Astrocyte (in vitro differentiated cells and primary cell): ENCODE measurements around the gene GREB1. TPM values are rescaled to one million over a fixed set of nuclear protein-coding genes. Genes with fewer than 3 reads are reported as not detected.
"Not testable (repeated sequence)": the region's sequence is repeated elsewhere in the genome, so short reads cannot be mapped to it uniquely, and the experiment has no call there.

Source experiments
- DNase-seq: peaks from one replicate; pipeline ENCODE4 v3.0.0-alpha.2; 2010; ENCODE audit warnings: low read depth
- FAIRE-seq: peaks from 2 replicates; lab custom pipeline; 2011; peaks lifted over from hg19 to GRCh38; lab: Jason Lieb, UNC
- H2AFZ ChIP-seq: 2 replicates; pipeline ENCODE4 v1.6.0; 2012; ENCODE audit warnings: low read depth, low read length, inconsistent platforms
- H3K27ac ChIP-seq: 2 replicates; pipeline ENCODE4 v1.5.1; 2011; ENCODE audit warnings: low read depth, low read length, inconsistent platforms
- H3K27me3 ChIP-seq: 2 replicates; pipeline ENCODE4 v1.6.0; 2011; ENCODE audit warnings: low read length, inconsistent platforms; ENCODE audit not compliant: insufficient read depth
- H3K36me3 ChIP-seq: 2 replicates; pipeline ENCODE4 v1.5.1; 2011; ENCODE audit warnings: low read length, inconsistent platforms; ENCODE audit not compliant: insufficient read depth
- H3K4me1 ChIP-seq: 2 replicates; pipeline ENCODE4 v1.5.1; 2011; ENCODE audit warnings: low read length, inconsistent platforms; ENCODE audit not compliant: insufficient read depth
- H3K4me2 ChIP-seq: 2 replicates; pipeline ENCODE4 v1.6.0; 2012; ENCODE audit warnings: low read length, inconsistent platforms
- H3K4me3 ChIP-seq: 2 replicates; pipeline ENCODE4 v1.5.1; 2011; ENCODE audit warnings: low read depth, mild to moderate bottlenecking, low read length, inconsistent platforms; ENCODE audit not compliant: insufficient read depth
- H3K79me2 ChIP-seq: 2 replicates; pipeline ENCODE4 v1.6.0; 2012; ENCODE audit warnings: mild to moderate bottlenecking, low read length, inconsistent platforms; ENCODE audit not compliant: insufficient read depth
- H3K9ac ChIP-seq: 2 replicates; pipeline ENCODE4 v1.6.0; 2012; ENCODE audit warnings: mild to moderate bottlenecking, low read length, inconsistent platforms
- H3K9me3 ChIP-seq: 2 replicates; pipeline ENCODE4 v1.5.1; 2012; ENCODE audit warnings: low read depth, mild to moderate bottlenecking, low read length, inconsistent platforms; ENCODE audit not compliant: insufficient read depth
- H4K20me1 ChIP-seq: 2 replicates; pipeline ENCODE4 v1.6.0; 2012; ENCODE audit warnings: low read length, inconsistent platforms; ENCODE audit not compliant: insufficient read depth
- H3K27ac Mint-ChIP-seq: one replicate; pipeline ENCODE4 v1.8.0; 2021; ENCODE audit warnings: mild to moderate bottlenecking, mixed read lengths; ENCODE audit not compliant: unreplicated experiment
- H3K27me3 Mint-ChIP-seq: one replicate; pipeline ENCODE4 v1.8.0; 2021; ENCODE audit warnings: low read depth, mixed read lengths; ENCODE audit not compliant: unreplicated experiment
- H3K36me3 Mint-ChIP-seq: one replicate; pipeline ENCODE4 v1.8.0; 2021; ENCODE audit warnings: low read depth, mixed read lengths; ENCODE audit not compliant: unreplicated experiment
- H3K4me1 Mint-ChIP-seq: one replicate; pipeline ENCODE4 v1.8.0; 2021; ENCODE audit warnings: low read depth, mixed read lengths; ENCODE audit not compliant: unreplicated experiment
- H3K4me3 Mint-ChIP-seq: one replicate; pipeline ENCODE4 v1.8.0; 2021; ENCODE audit warnings: mild to moderate bottlenecking, moderate library complexity, mixed read lengths; ENCODE audit not compliant: unreplicated experiment
- H3K9me3 Mint-ChIP-seq: one replicate; pipeline ENCODE4 v1.8.0; 2021; ENCODE audit warnings: mild to moderate bottlenecking, mixed read lengths; ENCODE audit not compliant: unreplicated experiment
- CTCF ChIP-seq: IDR thresholded peaks from 2 replicates; pipeline ENCODE4 v1.5.1; 2011; ENCODE audit warnings: low read depth, mild to moderate bottlenecking, inconsistent platforms, low read length, moderate library complexity; ENCODE audit not compliant: insufficient read depth
- EZH2 ChIP-seq: IDR thresholded peaks from 2 replicates; pipeline ENCODE4 v1.6.1; 2012; ENCODE audit warnings: mild to moderate bottlenecking, low read length, inconsistent platforms; ENCODE audit not compliant: insufficient read depth
- total RNA-seq: library from RNA; stranded (reverse); gene quantifications from 2 replicates; pipeline ENCODE4 v1.2.1, GENCODE V29; 2021

Gene GREB1
- total RNA-seq, 1 donor from 2014 or later, result 14.5 TPM

DNA sequence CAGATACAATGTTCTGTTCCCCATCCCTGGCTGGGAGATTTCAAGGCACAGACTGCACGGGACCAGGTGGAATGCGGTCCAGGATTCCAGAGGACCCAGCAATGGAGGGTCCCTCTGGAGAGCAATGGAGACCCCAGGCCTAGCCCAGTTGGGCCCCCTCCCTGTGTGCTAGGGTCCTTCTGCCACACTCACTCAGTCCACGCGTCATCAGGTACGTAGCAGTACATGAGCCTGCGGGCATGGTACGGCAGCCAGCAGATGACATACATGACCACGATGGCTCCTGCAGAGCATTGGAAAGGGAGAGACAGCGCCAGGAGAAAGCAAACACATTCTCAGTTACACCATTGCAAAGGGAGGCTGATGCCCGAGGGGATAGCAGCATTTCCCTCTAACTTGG, 126.0 kb downstream of the GREB1 start:
- Mint-ChIP-seq H3K36me3 (no peaks in the 10 kb centered on the region), H3K4me3 (no peak overlapping the region), H3K27ac (no peak overlapping the region), H3K27me3 (peaks cover 34% of the 10 kb centered on the region), H3K9me3 (peaks cover 10% of the 10 kb centered on the region), H3K4me1 (no peaks in the 10 kb centered on the region)
- Histone ChIP-seq H3K36me3 (no peaks in the 10 kb centered on the region), H3K9ac (no peak overlapping the region), H3K27me3 (peaks cover 24% of the 10 kb centered on the region), H3K79me2 (no peaks in the 10 kb centered on the region), H3K4me2 (no peak overlapping the region), H3K4me1 (no peaks in the 10 kb centered on the region), H2AFZ (no peak overlapping the region), H3K27ac (no peak overlapping the region), H3K9me3 (no peaks in the 10 kb centered on the region), H4K20me1 (no peaks in the 10 kb centered on the region), H3K4me3 (no peak overlapping the region)
- FAIRE-seq, result no peak
- TF ChIP-seq EZH2 (no peak), CTCF (no peak)
- DNase-seq, result no peak

DNA sequence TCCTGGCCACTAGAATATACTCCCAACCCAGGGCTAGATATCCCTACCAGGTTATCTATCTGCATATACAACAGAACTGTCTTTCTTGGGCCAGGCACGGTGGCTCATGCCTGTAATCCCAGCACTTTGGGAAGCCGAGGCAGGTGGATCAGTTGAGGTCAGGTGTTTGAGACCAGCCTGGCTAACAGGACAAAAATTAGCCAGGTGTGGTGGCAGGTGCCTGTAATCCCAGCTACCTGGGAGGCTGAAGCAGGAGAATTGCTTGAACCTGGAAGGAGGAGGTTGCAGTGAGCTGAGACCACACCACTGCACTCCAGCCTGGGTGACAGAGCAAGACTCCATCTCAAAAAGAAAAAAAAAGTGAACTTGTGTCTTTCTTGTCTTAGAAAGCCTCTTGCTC, 126.6 kb downstream of the GREB1 start:
- DNase-seq, H3K4me1 ChIP-seq, H3K4me3 ChIP-seq, H3K27ac ChIP-seq, H3K9ac ChIP-seq, H3K79me2 ChIP-seq, H3K9me3 ChIP-seq, H3K9me3 Mint-ChIP-seq, H2AFZ ChIP-seq, H4K20me1 ChIP-seq, H3K4me2 ChIP-seq, H3K4me1 Mint-ChIP-seq, FAIRE-seq, H3K4me3 Mint-ChIP-seq, H3K27ac Mint-ChIP-seq, H3K36me3 ChIP-seq, H3K36me3 Mint-ChIP-seq: not testable (repeated sequence)
- H3K27me3 Mint-ChIP-seq, result peaks cover 37% of the 10 kb centered on the region
- H3K27me3 ChIP-seq, result peaks cover 24% of the 10 kb centered on the region

DNA sequence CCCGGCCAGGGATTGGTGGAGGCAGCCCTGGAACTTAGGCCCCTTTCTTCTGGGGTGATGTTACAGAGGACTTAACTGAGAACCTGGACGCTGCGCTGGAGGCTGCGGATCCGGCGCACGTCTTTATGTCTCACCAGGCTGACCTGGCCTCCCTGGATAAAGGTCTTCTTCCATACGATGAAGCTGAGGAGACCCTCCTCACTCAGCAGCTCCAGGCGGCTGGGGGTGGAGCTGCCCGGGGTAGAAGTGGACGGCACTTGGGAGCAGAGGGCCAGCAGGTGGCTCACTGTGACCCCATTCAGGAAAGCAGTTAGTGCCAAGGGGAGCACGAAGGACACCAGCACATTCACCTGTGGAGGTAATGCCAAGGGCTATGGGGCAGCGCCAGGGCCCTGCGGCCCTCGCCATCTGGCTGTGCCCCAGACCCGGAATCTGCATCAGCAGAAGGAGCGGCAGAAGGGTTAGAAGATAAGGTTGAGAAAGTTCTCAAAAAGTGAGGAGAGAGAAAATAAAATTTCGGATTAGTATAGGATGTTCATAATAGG, 128.1 kb downstream of the GREB1 start:
- Histone ChIP-seq H3K36me3 (no peaks in the 10 kb centered on the region), H4K20me1 (no peaks in the 10 kb centered on the region), H3K27ac (no peak overlapping the region), H3K9ac (no peak overlapping the region), H2AFZ (no peak overlapping the region), H3K4me3 (no peak overlapping the region), H3K4me1 (no peaks in the 10 kb centered on the region), H3K79me2 (no peaks in the 10 kb centered on the region), H3K27me3 (peaks cover 24% of the 10 kb centered on the region), H3K4me2 (no peak overlapping the region), H3K9me3 (no peaks in the 10 kb centered on the region)
- Mint-ChIP-seq H3K4me3 (no peak overlapping the region), H3K9me3 (peaks cover 10% of the 10 kb centered on the region), H3K4me1 (no peaks in the 10 kb centered on the region), H3K27me3 (peaks cover 46% of the 10 kb centered on the region), H3K27ac (no peak overlapping the region), H3K36me3 (no peaks in the 10 kb centered on the region)
- TF ChIP-seq CTCF (no peak), EZH2 (no peak)
- FAIRE-seq (no peak), DNase-seq (no peak)
